ENCODE data around the gene GOLGA1. TPM values are rescaled to one million over a fixed set of nuclear protein-coding genes. Genes with fewer than 3 reads are reported as not detected.

Gene GOLGA1
- total RNA-seq, 1 donor from 2014 or later = 36.8 TPM

- intact Hi-C loops (cut with DNase I) = no loop called here
- no peak overlapping the region for H3K27ac ChIP-seq
- no peak for TF ChIP-seq CTCF (IDR thresholded peaks at IDR 0.05)
- no peak for DNase-seq (ENCODE audit: low spot score in 2 of 2)
- H3K4me1 ChIP-seq = peaks cover 0 to 12% of the 10 kb centered on the region in 2 donors
- H3K4me3 ChIP-seq = no peak overlapping the region
- peaks cover 76 to 88% of the 10 kb centered on the region in 2 donors for H3K36me3 ChIP-seq
- no peaks in the 10 kb centered on the region for H3K27me3 ChIP-seq
- H3K9me3 ChIP-seq = no peaks in the 10 kb centered on the region
These were observed 63.7 kb downstream of the GOLGA1 start for GRCh38 chr9:124877021-124877782.

- peaks cover 2 to 20% of the 10 kb centered on the region in 2 donors for H3K4me1 ChIP-seq
- no peaks in the 10 kb centered on the region for H3K9me3 ChIP-seq
- peaks cover 61 to 71% of the 10 kb centered on the region in 2 donors for H3K36me3 ChIP-seq
- no peak overlapping the region for H3K27ac ChIP-seq
- intact Hi-C loops (cut with DNase I) = no loop called here
- no peak for DNase-seq (ENCODE audit: low spot score in 2 of 2)
- H3K27me3 ChIP-seq = no peaks in the 10 kb centered on the region
- no peak for TF ChIP-seq CTCF (IDR thresholded peaks at IDR 0.05)
- H3K4me3 ChIP-seq = no peak overlapping the region
These were observed 65.4 kb downstream of the GOLGA1 start for GRCh38 chr9:124875501-124875900.

GRCh38 chr9:124873664-124874063, 67.2 kb downstream of the GOLGA1 start:
- no peak overlapping the region for H3K4me3 ChIP-seq
- no peak for TF ChIP-seq CTCF (IDR thresholded peaks at IDR 0.05)
- H3K27ac ChIP-seq = no peak overlapping the region
- H3K27me3 ChIP-seq = no peaks in the 10 kb centered on the region
- peaks cover 8 to 28% of the 10 kb centered on the region in 2 donors for H3K4me1 ChIP-seq
- no peak for DNase-seq (ENCODE audit: low spot score in 2 of 2)
- intact Hi-C loops (cut with DNase I) = no loop called here
- no peaks in the 10 kb centered on the region for H3K9me3 ChIP-seq
- H3K36me3 ChIP-seq = peaks cover 43 to 53% of the 10 kb centered on the region in 2 donors

- Histone ChIP-seq H3K36me3 (peaks cover 23 to 28% of the 10 kb centered on the region in 2 donors), H3K4me1 (peaks cover 8 to 31% of the 10 kb centered on the region in 2 donors), H3K27me3 (no peaks in the 10 kb centered on the region), H3K9me3 (no peaks in the 10 kb centered on the region), H3K4me3 (no peak overlapping the region), H3K27ac (peak overlapping the region in 1 of 2 donors; percentile 89)
- intact Hi-C loops (cut with DNase I) = no loop called here
- DNase-seq (ENCODE audit: low spot score in 2 of 2) = no peak
- no peak for TF ChIP-seq CTCF (IDR thresholded peaks at IDR 0.05)
These were observed 69.7 kb downstream of the GOLGA1 start for GRCh38 chr9:124871156-124871561.

GRCh38 chr9:124870723-124871122, 70.2 kb downstream of the GOLGA1 start:
- H3K9me3 ChIP-seq = no peaks in the 10 kb centered on the region
- H3K4me3 ChIP-seq = peak overlapping the region; percentile 63 to 84
- H3K27ac ChIP-seq = peak overlapping the region; percentile 89 to 96
- intact Hi-C loops (cut with DNase I) = no loop called here
- no peak for DNase-seq (ENCODE audit: low spot score in 2 of 2)
- peaks cover 8 to 31% of the 10 kb centered on the region in 2 donors for H3K4me1 ChIP-seq
- TF ChIP-seq CTCF (IDR thresholded peaks at IDR 0.05) = no peak
- no peaks in the 10 kb centered on the region for H3K27me3 ChIP-seq
- peaks cover 19 to 23% of the 10 kb centered on the region in 2 donors for H3K36me3 ChIP-seq
